ENCODE results near the gene MEI4.
"Not testable (repeated sequence)": the region's sequence is repeated elsewhere in the genome, so short reads cannot be mapped to it uniquely, and the experiment has no call there.

MEI4 gene

GRCh38 chr6:77815531-77815930, 162.7 kb downstream of the MEI4 start:
- DNase-seq (ENCODE audit: low read depth), result no peak

GRCh38 chr6:77816766-77817270, 164.0 kb downstream of the MEI4 start:
- DNase-seq (ENCODE audit: low read depth), result no peak

- no peak for DNase-seq (ENCODE audit: low read depth)
Observed at GRCh38 chr6:77822265-77822664, 169.4 kb downstream of the MEI4 start.

GRCh38 chr6:77825204-77825603, 172.4 kb downstream of the MEI4 start:
- no peak for DNase-seq (ENCODE audit: low read depth)

- DNase-seq (ENCODE audit: low read depth), result no peak
Observed at GRCh38 chr6:77829736-77830135, 176.9 kb downstream of the MEI4 start.

- DNase-seq (ENCODE audit: low read depth), result not testable (repeated sequence)
Observed at GRCh38 chr6:77833749-77834148, 180.9 kb downstream of the MEI4 start.

GRCh38 chr6:77834591-77834996, 181.8 kb downstream of the MEI4 start:
- no peak for DNase-seq (ENCODE audit: low read depth)

- DNase-seq (ENCODE audit: low read depth), result no peak
Observed at GRCh38 chr6:77837034-77837784, 184.4 kb downstream of the MEI4 start.

- DNase-seq (ENCODE audit: low read depth), result no peak
Observed at GRCh38 chr6:77839292-77839691, 186.5 kb downstream of the MEI4 start.

- no peak for DNase-seq (ENCODE audit: low read depth)
Observed at GRCh38 chr6:77844822-77845221, 192.0 kb downstream of the MEI4 start.

GRCh38 chr6:77853401-77853800, 200.6 kb downstream of the MEI4 start:
- DNase-seq (ENCODE audit: low read depth), result no peak

GRCh38 chr6:77856391-77856790, 203.6 kb downstream of the MEI4 start:
- DNase-seq (ENCODE audit: low read depth), result no peak

- DNase-seq (ENCODE audit: low read depth), result no peak
Observed at GRCh38 chr6:77857421-77857820, 204.6 kb downstream of the MEI4 start.

GRCh38 chr6:77876300-77876699, 223.5 kb downstream of the MEI4 start:
- DNase-seq (ENCODE audit: low read depth), result no peak

- no peak for DNase-seq (ENCODE audit: low read depth)
Observed at GRCh38 chr6:77879527-77879926, 226.7 kb downstream of the MEI4 start.

- DNase-seq (ENCODE audit: low read depth), result no peak
Observed at GRCh38 chr6:77880501-77880900, 227.7 kb downstream of the MEI4 start.

- DNase-seq (ENCODE audit: low read depth), result no peak
Observed at GRCh38 chr6:77883851-77884250, 231.0 kb downstream of the MEI4 start.

GRCh38 chr6:77893391-77893790, 240.6 kb downstream of the MEI4 start:
- DNase-seq (ENCODE audit: low read depth), result no peak

GRCh38 chr6:77906070-77906469, 253.2 kb downstream of the MEI4 start:
- no peak for DNase-seq (ENCODE audit: low read depth)

- DNase-seq (ENCODE audit: low read depth), result no peak
Observed at GRCh38 chr6:77910826-77911225, 258.0 kb downstream of the MEI4 start.

GRCh38 chr6:77926198-77926751, 273.4 kb downstream of the MEI4 start:
- no peak for DNase-seq (ENCODE audit: low read depth)

GRCh38 chr6:77930382-77930781, 277.5 kb downstream of the MEI4 start:
- DNase-seq (ENCODE audit: low read depth), result no peak

GRCh38 chr6:77930952-77931351, 278.1 kb downstream of the MEI4 start:
- no peak for DNase-seq (ENCODE audit: low read depth)

- DNase-seq (ENCODE audit: low read depth), result no peak
Observed at GRCh38 chr6:77962070-77962469, 309.2 kb downstream of the MEI4 start.

Measured in CMK (cell line).